K562 (cell line): Measurements from ENCODE around the gene ATP5MG. TPM values are rescaled to one million over a fixed set of nuclear protein-coding genes. Genes with fewer than 3 reads are reported as not detected.

Source experiments
- CHD2 ChIP-seq: IDR thresholded peaks from 2 replicates; pipeline ENCODE4 v1.6.1; 2011; ENCODE audit warnings: low read depth, low read length
- CHD7 ChIP-seq: fragments of 200-600 bp; sonication (generic); IDR thresholded peaks from one replicate; pipeline ENCODE4 v1.6.1; 2012; ENCODE audit warnings: mild to moderate bottlenecking, low read depth, low read length, inconsistent platforms
- EP400 ChIP-seq: fragments of 450-650 bp; IDR thresholded peaks from 2 replicates; pipeline ENCODE4 v1.6.1; 2017; ENCODE audit warnings: antibody characterized with exemption, mild to moderate bottlenecking, moderate library complexity
- GATA2 ChIP-seq: sonication (generic); formaldehyde crosslinking; IDR thresholded peaks from 2 replicates; pipeline ENCODE4 v1.4.0; 2020; ENCODE audit warnings: mild to moderate bottlenecking, missing genetic modification reagents
- MTA2 ChIP-seq: fragments of 450-650 bp; IDR thresholded peaks from 2 replicates; pipeline ENCODE4 v1.6.1; 2016; ENCODE audit warnings: low read depth
- NFE2L1 ChIP-seq: fragments of 450-650 bp; IDR thresholded peaks from 2 replicates; pipeline ENCODE4 v1.6.1; 2016; ENCODE audit warnings: missing genetic modification characterization, low read depth, mild to moderate bottlenecking, missing compliant biosample characterization, moderate library complexity, borderline replicate concordance
- RAD21 ChIP-seq, 2 experiments: fragments of 250-450 bp in 1 of 2; fragments of 450-650 bp in 1 of 2; sonication (Bioruptor Pico) in 1 of 2; formaldehyde crosslinking in 1 of 2; IDR thresholded peaks in 1 of 2; conservative IDR thresholded peaks in 1 of 2; 2 replicates each; pipeline versions ENCODE4 v1.4.0 to v1.8.0; 2020 to 2022; ENCODE audit warnings: mild to moderate bottlenecking in 2 of 2, moderate library complexity in 1 of 2
- RBBP5 ChIP-seq: fragments of 200-600 bp; sonication (generic); IDR thresholded peaks from 2 replicates; pipeline ENCODE4 v1.6.1; 2012; ENCODE audit warnings: borderline replicate concordance, mild to moderate bottlenecking, low read length, control low read depth, inconsistent platforms; ENCODE audit not compliant: insufficient read depth, poor library complexity, severe bottlenecking
- RFX1 ChIP-seq: fragments of 450-650 bp; IDR thresholded peaks from 2 replicates; pipeline ENCODE4 v1.6.1; 2016; ENCODE audit warnings: mild to moderate bottlenecking, moderate library complexity
- SAFB ChIP-seq: fragments of 200-400 bp; formaldehyde crosslinking; IDR thresholded peaks from 2 replicates; pipeline ENCODE4 v1.6.1; 2017; ENCODE audit warnings: low read depth, low read length, borderline replicate concordance
- THRA ChIP-seq: fragments of 450-650 bp; IDR thresholded peaks from 2 replicates; pipeline ENCODE4 v1.6.1; 2017; ENCODE audit warnings: mild to moderate bottlenecking, moderate library complexity
- YY1 ChIP-seq, 3 experiments: IDR thresholded peaks; 2 replicates each; pipeline ENCODE4 v1.6.1; 2011; ENCODE audit warnings: low read length in 2 of 3, mild to moderate bottlenecking in 2 of 3, moderate library complexity in 2 of 3, borderline replicate concordance in 1 of 3, control low read depth in 1 of 3, low read depth in 1 of 3; ENCODE audit not compliant: insufficient read depth in 3 of 3, insufficient replicate concordance in 2 of 3, control insufficient read depth in 1 of 3, insufficient read length in 1 of 3; ENCODE audit errors: extremely low read depth in 1 of 3
- ZFX ChIP-seq: sonication (generic); formaldehyde crosslinking; IDR thresholded peaks from 2 replicates; pipeline ENCODE4 v1.8.0; 2022; ENCODE audit warnings: mild to moderate bottlenecking, missing genetic modification reagents, moderate library complexity
- ZKSCAN1 ChIP-seq: fragments of 150-350 bp; IDR thresholded peaks from 2 replicates; pipeline ENCODE4 v1.6.1; 2016; ENCODE audit warnings: low read depth, low read length
- ZNF584 ChIP-seq: fragments of 200-800 bp; sonication (Bioruptor generic); IDR thresholded peaks from 2 replicates; pipeline ENCODE4 v1.6.1; 2016; ENCODE audit warnings: low read depth, mild to moderate bottlenecking, missing genetic modification characterization, missing compliant biosample characterization
- polyA plus RNA-seq, 8 experiments: library from polyadenylated mRNA; depleted of rRNA in 4 of 8; stranded (reverse) in 5 of 8; unstranded in 3 of 8; fragments of >200 nt; fragmentation: Nextera tagmentation in 2 of 8; fragmentation: Illumina TruSeq in 1 of 8; extraction: Ambion mirVana in 2 of 8; extraction: Trizol in 1 of 8; gene quantifications; 2 replicates each; pipeline versions ENCODE4 v1.2.1 to v1.2.3, GENCODE V29; 2011 to 2014; ENCODE audit warnings: inconsistent platforms in 1 of 8, missing spikeins in 1 of 8
- total RNA-seq, 7 experiments: library from RNA; depleted of rRNA in 6 of 7; stranded (reverse); fragments of >200 nt in 6 of 7; fragmentation: Illumina TruSeq in 2 of 7; extraction: Trizol in 2 of 7; gene quantifications; 2 replicates each; pipeline versions ENCODE4 v1.2.1 to v1.2.3, GENCODE V29; 2011 to 2021; ENCODE audit warnings: low replicate concordance in 1 of 7

The ATP5MG gene
- total and polyA plus RNA-seq, 9 of the 15 experiments (the other 6 are each of a cell fraction or from before 2014, with no cell fraction given), result 301 to 2,138 (median 434) TPM

- TF ChIP-seq CHD7 (no peak), GATA2 (CRISPR knock-in tag) (no peak), EP400 (no peak), ZNF584 (no peak), CHD2 (no peak), RBBP5 (peak; percentile 4), RAD21 (CRISPR knock-in tag; conservative IDR thresholded peaks at IDR 0.05 in 1 of 2, IDR thresholded peaks at IDR 0.05 in 1 of 2) (no peak), NFE2L1 (tag) (no peak), MTA2 (no peak), THRA (no peak), YY1 (IDR thresholded peaks at IDR 0.05; ENCODE audit: borderline replicate concordance in 1 of 3, control insufficient read depth in 1 of 3, extremely low read depth in 1 of 3, insufficient read depth in 3 of 3, insufficient read length in 1 of 3, insufficient replicate concordance in 2 of 3, low read depth in 1 of 3, low read length in 2 of 3) (peak in 1 of 3 experiments; percentile 4), RFX1 (no peak), ZFX (CRISPR knock-in tag) (peak; percentile 58), SAFB (no peak), ZKSCAN1 (no peak)
These were observed 35.3 kb downstream of the ATP5MG start (continued) for GRCh38 chr11:118436639-118437207.
